GM18873 (cell line): Measurements from ENCODE around the gene UBE2H.
"Not testable (repeated sequence)": the region's sequence is repeated elsewhere in the genome, so short reads cannot be mapped to it uniquely, and the experiment has no call there.

ENCODE experiments used
- ATAC-seq: cut with Tn5 transposase; IDR thresholded peaks from one replicate; pipeline ENCODE4 v1.9.1; 2021; ENCODE audit warnings: mild to moderate bottlenecking, moderate library complexity, moderate number of reproducible peaks; ENCODE audit not compliant: unreplicated experiment, low FRiP score

Gene UBE2H

DNA sequence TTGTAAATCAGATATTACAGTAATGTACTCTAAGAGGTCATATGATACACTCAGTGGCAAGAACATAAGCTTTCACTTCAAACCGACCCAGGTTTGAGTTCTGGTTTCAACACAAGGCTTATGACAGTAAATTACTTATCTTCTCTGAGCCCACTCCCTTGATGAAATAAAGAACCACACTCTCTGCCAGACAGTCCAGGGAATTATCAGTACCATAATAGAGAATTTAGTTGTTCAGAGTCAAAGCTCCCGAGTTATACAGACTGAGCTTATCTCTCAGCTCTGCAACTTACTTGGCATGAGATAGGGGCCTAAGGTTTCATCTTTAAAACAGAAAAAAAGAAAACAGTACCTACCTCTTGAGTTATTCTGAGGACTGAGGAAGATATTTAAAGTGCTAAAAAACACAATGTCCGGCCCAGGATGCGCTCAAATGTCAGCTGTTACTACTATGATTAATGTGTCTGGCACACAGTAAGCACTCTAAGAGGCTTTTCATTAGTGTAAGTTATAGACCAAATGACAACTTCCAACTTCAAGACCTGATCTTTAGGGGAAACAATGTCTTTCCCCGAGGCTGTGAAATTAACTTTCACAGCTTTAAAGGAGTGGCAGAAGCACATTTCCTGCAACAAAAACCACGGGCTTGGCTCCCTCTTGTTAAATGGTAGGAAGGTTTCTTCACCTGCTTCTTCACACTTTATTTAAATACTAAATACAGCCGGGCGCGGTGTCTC lies 38.1 kb downstream of the UBE2H start:
- ATAC-seq = no peak

DNA sequence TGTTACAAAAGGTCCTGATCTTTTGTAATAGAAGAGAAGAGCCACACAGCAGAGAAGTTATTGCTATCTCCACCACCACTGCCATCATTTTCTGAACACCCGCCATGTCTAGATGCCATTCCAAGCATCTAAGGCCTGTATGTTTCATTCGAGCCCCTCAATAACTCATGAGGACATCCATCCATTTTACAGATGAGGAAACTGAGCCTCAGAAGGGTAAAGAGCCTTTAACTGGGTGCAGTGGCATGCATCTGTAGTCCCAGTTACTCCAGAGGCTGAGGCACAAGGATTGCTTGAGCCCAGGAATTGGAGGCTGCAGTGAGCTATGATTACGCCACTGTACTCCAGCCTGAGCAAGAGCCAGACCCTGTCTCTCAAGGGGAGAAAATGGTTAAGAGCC lies 39.3 kb downstream of the UBE2H start:
- ATAC-seq = no peak

- ATAC-seq = no peak
These were observed 41.0 kb downstream of the UBE2H start for GRCh38 chr7:129911790-129912189.

DNA sequence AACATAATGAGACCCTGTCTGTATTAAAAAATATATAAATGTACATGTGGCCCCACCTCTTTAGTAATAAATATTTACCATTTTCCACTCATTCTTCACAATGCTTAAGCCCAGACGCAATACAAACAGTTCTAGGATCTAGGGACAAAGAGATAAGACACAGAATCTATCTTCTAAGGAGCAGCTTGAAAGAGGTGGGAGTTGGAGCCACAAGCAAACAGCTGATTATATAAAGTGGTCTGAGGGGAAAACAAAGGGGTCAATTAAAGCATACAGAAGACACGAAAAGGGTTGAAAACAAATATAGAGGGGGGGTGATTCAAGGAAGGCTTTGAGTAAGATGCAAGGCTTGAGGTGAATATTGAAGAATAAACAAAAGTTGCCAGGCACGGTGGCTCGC lies 43.1 kb downstream of the UBE2H start:
- no peak for ATAC-seq

- ATAC-seq = no peak
These were observed 44.6 kb downstream of the UBE2H start for GRCh38 chr7:129908181-129908580.

DNA sequence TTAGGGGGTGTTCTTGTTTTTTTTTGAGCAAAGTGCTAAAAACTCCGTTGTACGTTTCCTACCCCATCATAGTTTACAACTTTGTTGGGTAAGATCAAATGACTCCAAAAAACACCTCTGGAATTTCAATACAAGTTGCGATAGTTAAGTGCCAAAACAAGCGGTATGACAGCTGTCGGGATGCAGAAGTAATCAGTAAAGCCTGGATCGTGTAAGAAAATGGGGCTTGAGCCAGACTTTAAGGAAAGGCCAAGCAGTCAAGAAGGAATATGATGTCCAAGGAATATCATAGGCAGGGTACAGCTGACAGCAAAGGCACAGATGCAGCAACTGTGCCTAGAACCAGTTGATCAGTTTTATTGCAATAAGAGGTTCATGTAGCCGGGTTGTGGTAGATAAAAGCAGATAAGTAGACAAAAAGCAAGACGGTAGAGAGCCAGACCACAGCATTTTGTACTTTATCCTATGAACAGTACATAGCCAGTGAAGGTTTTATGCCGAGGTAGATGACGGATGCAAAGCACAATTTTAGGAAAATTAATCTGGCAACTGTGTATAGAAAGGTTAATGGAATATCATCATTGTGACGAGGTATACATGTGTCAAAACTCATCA lies 45.5 kb downstream of the UBE2H start:
- no peak for ATAC-seq

DNA sequence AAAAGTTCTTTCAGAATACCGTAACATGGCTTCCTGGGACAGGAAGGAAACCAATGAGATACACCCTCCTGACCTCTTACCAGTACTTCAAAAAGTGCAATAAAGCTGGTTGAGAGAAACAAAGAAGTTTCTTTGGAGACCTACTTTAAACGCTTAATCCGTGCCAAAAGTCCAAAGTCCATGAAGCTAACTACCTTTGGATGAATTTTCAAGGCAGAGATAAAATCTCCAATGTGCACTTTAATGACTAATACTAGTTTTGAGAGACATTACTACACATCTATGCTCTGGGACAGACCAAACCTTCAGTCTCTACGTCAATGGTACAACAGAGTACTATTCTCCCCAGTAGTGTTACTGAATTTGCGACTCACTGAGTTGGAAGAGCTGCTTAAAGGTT lies 46.1 kb downstream of the UBE2H start:
- ATAC-seq = no peak

GRCh38 chr7:129903935-129904334 lies 48.8 kb downstream of the UBE2H start:
- ATAC-seq = no peak

- ATAC-seq = no peak
These were observed 49.9 kb downstream of the UBE2H start for GRCh38 chr7:129902788-129903422.

DNA sequence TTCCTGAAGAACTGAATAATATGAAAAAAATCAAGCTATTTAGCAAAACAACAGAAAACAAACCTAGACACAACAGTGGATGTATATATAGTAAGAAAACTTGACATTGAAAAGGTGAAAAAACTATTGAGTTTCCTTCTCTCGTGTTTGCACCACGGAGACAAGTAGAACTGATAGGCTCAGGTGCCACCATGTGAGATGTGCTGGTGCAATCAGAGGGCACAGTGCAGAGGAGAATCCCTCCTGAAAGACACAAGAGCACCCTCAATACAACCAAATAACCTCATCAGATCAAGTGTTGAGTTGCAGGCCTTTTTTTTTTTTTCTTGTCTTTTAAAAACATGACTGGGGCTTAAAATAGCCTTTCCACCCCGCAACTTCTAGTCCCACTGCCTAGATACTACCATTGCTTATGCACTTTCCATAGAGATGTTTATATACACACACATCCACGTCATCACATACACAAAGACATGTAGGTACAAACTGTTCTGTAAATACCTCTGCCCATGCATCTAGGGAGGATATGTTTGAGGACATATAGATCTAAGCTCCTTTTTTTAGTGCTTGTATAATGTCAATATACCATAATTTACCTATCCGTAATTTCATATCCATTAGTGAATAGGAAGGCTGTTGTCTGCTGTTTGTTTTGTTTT lies 54.1 kb downstream of the UBE2H start:
- no peak for ATAC-seq

DNA sequence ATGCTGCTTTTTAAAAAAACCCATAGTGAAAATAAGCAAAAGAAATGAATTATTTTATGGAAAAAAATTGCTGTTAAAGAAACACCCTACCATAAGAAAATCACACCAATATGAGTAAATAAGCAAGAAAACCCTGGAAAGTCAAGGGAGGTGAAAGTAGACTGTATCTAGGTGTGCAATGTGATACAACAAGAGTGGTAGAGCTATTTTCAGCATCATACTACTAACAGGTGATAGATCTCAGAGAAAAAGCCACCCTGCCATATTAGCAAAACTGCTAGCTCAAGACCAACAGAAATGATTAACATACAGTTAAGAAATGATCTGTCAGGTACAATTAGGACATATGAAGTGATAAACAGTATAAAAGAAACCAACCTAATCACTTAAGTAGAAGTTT lies 54.8 kb downstream of the UBE2H start:
- no peak for ATAC-seq

DNA sequence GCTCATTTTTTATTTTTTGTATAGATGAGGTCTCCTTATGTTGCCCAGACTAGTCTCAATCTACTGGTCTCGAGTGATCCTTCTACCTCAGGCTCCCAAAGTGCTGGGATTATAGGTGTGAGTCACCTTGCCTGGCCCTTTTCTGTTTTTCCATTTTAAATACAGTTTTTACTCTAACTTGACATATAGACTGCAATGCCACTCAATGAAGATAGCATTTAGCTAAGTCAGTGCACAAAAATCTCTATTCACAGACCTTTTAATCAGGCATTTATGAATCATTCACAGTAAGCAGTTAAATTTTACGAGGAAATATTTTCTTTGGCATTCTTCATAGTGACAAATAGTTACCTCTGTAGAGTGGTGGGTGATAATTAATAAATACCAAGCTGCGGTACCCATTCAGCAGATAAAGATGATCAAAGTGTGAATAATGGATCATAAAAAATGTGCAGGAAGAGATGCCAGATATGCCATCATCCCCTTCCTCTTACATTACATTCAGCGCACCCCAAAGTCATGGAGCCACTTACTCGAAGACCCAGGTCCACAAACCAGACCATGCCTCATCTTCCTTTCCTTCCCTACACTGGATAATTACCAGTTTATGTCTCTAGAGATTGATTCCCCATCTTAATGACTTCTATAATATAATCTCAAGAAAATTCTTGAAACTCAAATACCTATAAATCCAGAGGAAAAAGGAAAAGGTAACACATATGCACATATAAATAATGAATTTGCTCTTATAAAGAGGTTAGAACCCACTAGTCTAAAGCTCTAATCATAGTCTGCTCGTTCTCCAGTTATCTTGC lies 56.0 kb downstream of the UBE2H start:
- ATAC-seq = no peak

GRCh38 chr7:129894184-129894583 lies 58.6 kb downstream of the UBE2H start:
- not testable (repeated sequence) for ATAC-seq

- no peak for ATAC-seq
These were observed 62.7 kb downstream of the UBE2H start for GRCh38 chr7:129890090-129890489.

DNA sequence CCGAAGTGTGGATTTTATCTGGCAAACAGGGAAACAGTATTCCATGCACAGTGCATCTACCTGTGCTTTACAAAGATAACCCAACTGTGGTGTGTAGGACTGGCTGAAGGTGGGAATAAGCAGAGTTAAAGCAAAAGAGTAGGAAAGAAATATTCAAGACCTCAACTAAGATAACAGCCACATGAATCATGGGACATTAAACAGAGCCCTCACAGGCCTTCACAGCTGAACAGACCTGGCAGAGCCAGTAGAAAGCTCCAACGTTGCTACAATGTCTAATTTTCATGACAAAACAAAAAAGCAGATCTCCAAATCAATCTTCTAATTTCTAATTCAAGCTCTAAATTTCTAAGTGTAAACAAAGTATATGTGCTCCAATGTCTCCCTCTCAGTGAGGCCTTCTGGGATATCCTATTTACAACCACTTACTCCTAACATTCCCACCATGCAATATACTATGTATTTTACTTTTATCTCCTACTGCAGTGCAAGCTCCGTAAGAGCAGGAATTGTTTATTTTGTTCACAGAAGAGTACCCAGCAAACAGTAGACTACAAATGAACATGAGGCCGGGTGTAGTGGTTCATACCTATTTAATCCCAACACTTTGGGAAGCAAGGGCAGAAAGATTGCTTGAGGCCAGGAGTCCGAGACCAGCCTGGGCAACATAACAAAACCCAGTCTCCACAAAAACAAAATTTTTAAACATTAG lies 63.5 kb downstream of the UBE2H start:
- no peak for ATAC-seq

GRCh38 chr7:129887865-129888264 lies 64.9 kb downstream of the UBE2H start:
- no peak for ATAC-seq

GRCh38 chr7:129886818-129887186 lies 66.0 kb downstream of the UBE2H start:
- ATAC-seq = no peak

GRCh38 chr7:129886167-129886817 lies 66.5 kb downstream of the UBE2H start:
- no peak for ATAC-seq

DNA sequence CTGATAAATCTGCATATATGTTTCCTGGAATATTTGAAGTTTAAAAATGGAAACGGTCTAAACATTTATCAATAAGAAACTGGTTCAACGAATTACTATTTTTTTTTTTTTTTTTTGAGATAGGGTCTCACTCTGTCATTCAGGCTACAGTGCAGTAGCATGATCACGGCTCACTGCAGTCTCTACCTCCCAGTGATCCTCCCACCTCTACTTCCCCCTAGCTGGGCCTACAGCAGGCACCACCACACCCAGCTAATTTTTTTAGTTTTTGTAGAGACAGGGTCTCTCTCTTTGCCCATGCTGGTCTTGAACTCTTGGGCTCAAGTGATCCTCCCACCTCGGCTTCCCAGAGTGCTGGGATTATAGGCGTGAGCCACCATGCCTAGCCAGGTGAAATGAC lies 68.3 kb downstream of the UBE2H start:
- no peak for ATAC-seq
